Measurements from ENCODE around the gene SIRT5. TPM values are rescaled to one million over a fixed set of nuclear protein-coding genes. Genes with fewer than 3 reads are reported as not detected.

Gene SIRT5
- total and polyA plus RNA-seq, 2 experiments from 2014 or later: 9.8 to 13.1 TPM

DNA sequence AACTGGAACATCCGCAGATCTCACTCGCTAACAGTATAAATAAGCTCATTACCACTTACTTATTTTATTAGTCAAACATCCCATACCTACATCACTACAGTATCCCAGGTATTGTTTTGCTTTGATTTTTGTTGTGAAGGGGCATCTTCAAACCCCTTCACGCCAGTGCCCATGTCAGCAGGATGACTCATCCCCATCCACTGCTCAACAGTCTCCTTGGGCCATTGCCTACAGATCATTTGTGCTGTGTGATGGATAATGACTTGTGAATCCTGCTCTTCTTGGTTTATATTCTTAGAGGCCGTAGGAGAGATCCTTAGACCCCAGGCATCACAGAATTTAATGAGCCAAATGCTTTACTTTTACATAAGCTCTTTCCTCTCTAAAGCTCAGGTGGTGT is 8.5 kb upstream of the SIRT5 start:
- no peak for DNase-seq (ENCODE audit: low spot score)
- 0 out of 2 replicates have a peak, but pooled peaks cover 4% of the 10 kb centered on the region for H3K4me1 ChIP-seq (ENCODE audit: insufficient read depth)
- no peaks in the 10 kb centered on the region for H3K36me3 ChIP-seq (ENCODE audit: insufficient read depth)
- H3K4me1 Mint-ChIP-seq: peaks cover 11% of the 10 kb centered on the region
- TF ChIP-seq EZH2phosphoT487 (IDR thresholded peaks at IDR 0.05; ENCODE audit: unreplicated experiment) (no peak), NANOG (IDR thresholded peaks at IDR 0.05; ENCODE audit: borderline replicate concordance) (no peak), JUNB (IDR thresholded peaks at IDR 0.05; ENCODE audit: unreplicated experiment) (no peak), EZH2 (IDR thresholded peaks at IDR 0.05; ENCODE audit: low read depth, unreplicated experiment) (no peak)
- TF ChIP-seq, protein P1, sequence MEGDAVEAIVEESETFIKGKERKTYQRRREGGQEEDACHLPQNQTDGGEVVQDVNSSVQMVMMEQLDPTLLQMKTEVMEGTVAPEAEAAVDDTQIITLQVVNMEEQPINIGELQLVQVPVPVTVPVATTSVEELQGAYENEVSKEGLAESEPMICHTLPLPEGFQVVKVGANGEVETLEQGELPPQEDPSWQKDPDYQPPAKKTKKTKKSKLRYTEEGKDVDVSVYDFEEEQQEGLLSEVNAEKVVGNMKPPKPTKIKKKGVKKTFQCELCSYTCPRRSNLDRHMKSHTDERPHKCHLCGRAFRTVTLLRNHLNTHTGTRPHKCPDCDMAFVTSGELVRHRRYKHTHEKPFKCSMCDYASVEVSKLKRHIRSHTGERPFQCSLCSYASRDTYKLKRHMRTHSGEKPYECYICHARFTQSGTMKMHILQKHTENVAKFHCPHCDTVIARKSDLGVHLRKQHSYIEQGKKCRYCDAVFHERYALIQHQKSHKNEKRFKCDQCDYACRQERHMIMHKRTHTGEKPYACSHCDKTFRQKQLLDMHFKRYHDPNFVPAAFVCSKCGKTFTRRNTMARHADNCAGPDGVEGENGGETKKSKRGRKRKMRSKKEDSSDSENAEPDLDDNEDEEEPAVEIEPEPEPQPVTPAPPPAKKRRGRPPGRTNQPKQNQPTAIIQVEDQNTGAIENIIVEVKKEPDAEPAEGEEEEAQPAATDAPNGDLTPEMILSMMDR (conservative IDR thresholded peaks at IDR 0.05; ENCODE audit: low read depth in 2 of 2): no peak
- TF ChIP-seq, protein P2, sequence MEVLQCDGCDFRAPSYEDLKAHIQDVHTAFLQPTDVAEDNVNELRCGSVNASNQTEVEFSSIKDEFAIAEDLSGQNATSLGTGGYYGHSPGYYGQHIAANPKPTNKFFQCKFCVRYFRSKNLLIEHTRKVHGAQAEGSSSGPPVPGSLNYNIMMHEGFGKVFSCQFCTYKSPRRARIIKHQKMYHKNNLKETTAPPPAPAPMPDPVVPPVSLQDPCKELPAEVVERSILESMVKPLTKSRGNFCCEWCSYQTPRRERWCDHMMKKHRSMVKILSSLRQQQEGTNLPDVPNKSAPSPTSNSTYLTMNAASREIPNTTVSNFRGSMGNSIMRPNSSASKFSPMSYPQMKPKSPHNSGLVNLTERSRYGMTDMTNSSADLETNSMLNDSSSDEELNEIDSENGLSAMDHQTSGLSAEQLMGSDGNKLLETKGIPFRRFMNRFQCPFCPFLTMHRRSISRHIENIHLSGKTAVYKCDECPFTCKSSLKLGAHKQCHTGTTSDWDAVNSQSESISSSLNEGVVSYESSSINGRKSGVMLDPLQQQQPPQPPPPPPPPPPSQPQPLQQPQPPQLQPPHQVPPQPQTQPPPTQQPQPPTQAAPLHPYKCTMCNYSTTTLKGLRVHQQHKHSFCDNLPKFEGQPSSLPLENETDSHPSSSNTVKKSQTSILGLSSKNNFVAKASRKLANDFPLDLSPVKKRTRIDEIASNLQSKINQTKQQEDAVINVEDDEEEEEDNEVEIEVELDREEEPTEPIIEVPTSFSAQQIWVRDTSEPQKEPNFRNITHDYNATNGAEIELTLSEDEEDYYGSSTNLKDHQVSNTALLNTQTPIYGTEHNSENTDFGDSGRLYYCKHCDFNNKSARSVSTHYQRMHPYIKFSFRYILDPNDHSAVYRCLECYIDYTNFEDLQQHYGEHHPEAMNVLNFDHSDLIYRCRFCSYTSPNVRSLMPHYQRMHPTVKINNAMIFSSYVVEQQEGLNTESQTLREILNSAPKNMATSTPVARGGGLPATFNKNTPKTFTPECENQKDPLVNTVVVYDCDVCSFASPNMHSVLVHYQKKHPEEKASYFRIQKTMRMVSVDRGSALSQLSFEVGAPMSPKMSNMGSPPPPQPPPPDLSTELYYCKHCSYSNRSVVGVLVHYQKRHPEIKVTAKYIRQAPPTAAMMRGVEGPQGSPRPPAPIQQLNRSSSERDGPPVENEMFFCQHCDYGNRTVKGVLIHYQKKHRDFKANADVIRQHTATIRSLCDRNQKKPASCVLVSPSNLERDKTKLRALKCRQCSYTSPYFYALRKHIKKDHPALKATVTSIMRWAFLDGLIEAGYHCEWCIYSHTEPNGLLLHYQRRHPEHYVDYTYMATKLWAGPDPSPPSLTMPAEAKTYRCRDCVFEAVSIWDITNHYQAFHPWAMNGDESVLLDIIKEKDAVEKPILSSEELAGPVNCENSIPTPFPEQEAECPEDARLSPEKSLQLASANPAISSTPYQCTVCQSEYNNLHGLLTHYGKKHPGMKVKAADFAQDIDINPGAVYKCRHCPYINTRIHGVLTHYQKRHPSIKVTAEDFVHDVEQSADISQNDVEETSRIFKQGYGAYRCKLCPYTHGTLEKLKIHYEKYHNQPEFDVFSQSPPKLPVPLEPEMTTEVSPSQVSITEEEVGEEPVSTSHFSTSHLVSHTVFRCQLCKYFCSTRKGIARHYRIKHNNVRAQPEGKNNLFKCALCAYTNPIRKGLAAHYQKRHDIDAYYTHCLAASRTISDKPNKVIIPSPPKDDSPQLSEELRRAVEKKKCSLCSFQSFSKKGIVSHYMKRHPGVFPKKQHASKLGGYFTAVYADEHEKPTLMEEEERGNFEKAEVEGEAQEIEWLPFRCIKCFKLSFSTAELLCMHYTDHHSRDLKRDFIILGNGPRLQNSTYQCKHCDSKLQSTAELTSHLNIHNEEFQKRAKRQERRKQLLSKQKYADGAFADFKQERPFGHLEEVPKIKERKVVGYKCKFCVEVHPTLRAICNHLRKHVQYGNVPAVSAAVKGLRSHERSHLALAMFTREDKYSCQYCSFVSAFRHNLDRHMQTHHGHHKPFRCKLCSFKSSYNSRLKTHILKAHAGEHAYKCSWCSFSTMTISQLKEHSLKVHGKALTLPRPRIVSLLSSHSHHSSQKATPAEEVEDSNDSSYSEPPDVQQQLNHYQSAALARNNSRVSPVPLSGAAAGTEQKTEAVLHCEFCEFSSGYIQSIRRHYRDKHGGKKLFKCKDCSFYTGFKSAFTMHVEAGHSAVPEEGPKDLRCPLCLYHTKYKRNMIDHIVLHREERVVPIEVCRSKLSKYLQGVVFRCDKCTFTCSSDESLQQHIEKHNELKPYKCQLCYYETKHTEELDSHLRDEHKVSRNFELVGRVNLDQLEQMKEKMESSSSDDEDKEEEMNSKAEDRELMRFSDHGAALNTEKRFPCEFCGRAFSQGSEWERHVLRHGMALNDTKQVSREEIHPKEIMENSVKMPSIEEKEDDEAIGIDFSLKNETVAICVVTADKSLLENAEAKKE (CRISPR knock-in tag; IDR thresholded peaks at IDR 0.05): no peak
- no peak for ATAC-seq
- H3K4me2 ChIP-seq: no peak overlapping the region
- no peaks in the 10 kb centered on the region for H3K79me2 ChIP-seq (replicated peaks; ENCODE audit: insufficient read depth)
- H3K9me2 ChIP-seq (ENCODE audit: insufficient read depth): no peaks in the 10 kb centered on the region
- H3K27ac ChIP-seq (ENCODE audit: low read depth): no peak overlapping the region
- peaks cover 2% of the 10 kb centered on the region for H3K27me3 Mint-ChIP-seq (ENCODE audit: insufficient read depth, low read depth, poor library complexity)
- H4K20me1 ChIP-seq (replicated peaks; ENCODE audit: insufficient read depth): no peaks in the 10 kb centered on the region
- H3K27ac Mint-ChIP-seq: no peak overlapping the region
- H3K4me3 ChIP-seq: no peak overlapping the region
- H3K9me3 Mint-ChIP-seq: no peaks in the 10 kb centered on the region
- H2AFZ ChIP-seq: 0 out of 2 replicates have a peak overlapping the region, but pooled peaks have one; percentile 26
- H3K4me3 Mint-ChIP-seq: no peak overlapping the region
- no peaks in the 10 kb centered on the region for H3K36me3 Mint-ChIP-seq (ENCODE audit: low read depth)
- no peaks in the 10 kb centered on the region for H3K27me3 ChIP-seq (ENCODE audit: insufficient read depth)
- no peaks in the 10 kb centered on the region for H3F3A ChIP-seq (replicated peaks; ENCODE audit: low read depth)

Measured in GM23338 (cell line).